ENCODE results near the gene SCARB1.

GRCh38 chr12:124783087-124783486 lies 80.6 kb downstream of the SCARB1 start:
- TF ChIP-seq EZH2 (IDR thresholded peaks at IDR 0.05; ENCODE audit: insufficient read depth, poor library complexity, severe bottlenecking) (no peak), EZH2phosphoT487 (IDR thresholded peaks at IDR 0.05; ENCODE audit: insufficient read depth, low read depth) (no peak)
